ENCODE measurements around the gene ASPSCR1. TPM values are rescaled to one million over a fixed set of nuclear protein-coding genes. Genes with fewer than 3 reads are reported as not detected.

The ASPSCR1 gene
- total and polyA plus RNA-seq, 10 of the 15 experiments (the other 5 are each of a cell fraction or from before 2014, with no cell fraction given): 1.5 to 48.4 (median 25.4) TPM

DNA sequence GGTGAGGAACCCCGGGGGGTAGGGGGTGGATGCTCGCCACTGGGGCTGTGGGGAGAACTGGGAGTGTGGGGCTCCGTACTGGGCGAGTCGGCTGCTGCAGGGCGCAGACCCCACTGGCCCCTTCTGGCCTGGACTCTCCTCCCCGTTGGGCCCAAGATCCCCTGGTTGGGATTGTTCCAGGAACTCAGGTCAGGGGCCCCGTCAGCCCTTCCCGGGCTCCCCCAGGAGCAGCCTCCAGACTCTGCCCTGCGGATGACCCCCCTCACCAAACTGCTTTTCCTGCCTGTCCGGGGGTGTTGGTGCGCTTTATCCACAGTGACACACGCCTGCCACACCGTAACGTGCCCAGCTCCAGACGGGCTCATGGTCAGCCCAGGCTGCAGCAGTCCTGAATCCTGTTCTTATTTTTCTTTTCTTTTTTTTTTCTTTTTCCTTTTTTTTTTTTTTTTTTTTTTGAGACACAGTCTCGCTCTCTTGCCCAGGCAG, 24.2 kb downstream of the ASPSCR1 start:
- no TSS peak for BruUV-seq (replicated peaks)
- FAIRE-seq: no peak
- WGBS (ENCODE audit: insufficient coverage, insufficient replicate concordance, low lambda C conversion rate, missing lambda C conversion rate): 77% methylated on average over 17 of the region's 17 CpGs

More for the DNA sequence above, 24.2 kb downstream of the ASPSCR1 start:
- Histone ChIP-seq H3K9me3 (replicated peaks; ENCODE audit: control insufficient read depth, insufficient read depth, low read length) (no peaks in the 10 kb centered on the region), H2AFZ (ENCODE audit: control insufficient read depth, low read depth, low read length) (no peak overlapping the region), H3K4me3 (no peak overlapping the region), H3K4me1 (ENCODE audit: control insufficient read depth, insufficient read depth, low read length) (no peaks in the 10 kb centered on the region), H3K36me3 (ENCODE audit: control insufficient read depth in 2 of 2, insufficient read depth in 2 of 2, low read length in 1 of 2) (peaks cover 0 to 3% of the 10 kb centered on the region in 2 experiments; a peak in 2 of 4 replicates), H3K79me2 (ENCODE audit: control insufficient read depth, insufficient read depth, low read length) (no peaks in the 10 kb centered on the region), H4K20me1 (ENCODE audit: control insufficient read depth, insufficient read depth) (no peaks in the 10 kb centered on the region), H3K4me2 (ENCODE audit: control insufficient read depth, insufficient read depth) (no peak overlapping the region), H3K9ac (ENCODE audit: control insufficient read depth, insufficient read depth, low read length) (no peak overlapping the region), H3K27me3 (replicated peaks in 1 of 2; ENCODE audit: control insufficient read depth in 2 of 2, insufficient read depth in 2 of 2, low read length in 1 of 2) (no peaks in the 10 kb centered on the region), H3K27ac (ENCODE audit: control insufficient read depth, insufficient read depth) (no peak overlapping the region)
- ATAC-seq (no peak), DNase-seq (ENCODE audit: low read depth, low spot score) (no peak)
- ChIA-PET SMC1A (ENCODE audit: uncharacterized antibody, unreplicated experiment) (no interaction called here), CTCF (no interaction called here), POLR2A (no interaction called here), RAD21 (ENCODE audit: unreplicated experiment) (interaction anchor here (0.7 kb wide), 1 partner anchor 197 kb away, joined by 3 read pairs; no protein-coding TSS in a partner anchor)
- intact Hi-C loops (cut with micrococcal nuclease; ENCODE audit: unreplicated experiment): no loop called here
- no peak for TF ChIP-seq SP1 (IDR thresholded peaks at IDR 0.05; ENCODE audit: low read depth, low read length)
- no peak for TF ChIP-seq NR2C1 (IDR thresholded peaks at IDR 0.05)
- TF ChIP-seq, protein P1, sequence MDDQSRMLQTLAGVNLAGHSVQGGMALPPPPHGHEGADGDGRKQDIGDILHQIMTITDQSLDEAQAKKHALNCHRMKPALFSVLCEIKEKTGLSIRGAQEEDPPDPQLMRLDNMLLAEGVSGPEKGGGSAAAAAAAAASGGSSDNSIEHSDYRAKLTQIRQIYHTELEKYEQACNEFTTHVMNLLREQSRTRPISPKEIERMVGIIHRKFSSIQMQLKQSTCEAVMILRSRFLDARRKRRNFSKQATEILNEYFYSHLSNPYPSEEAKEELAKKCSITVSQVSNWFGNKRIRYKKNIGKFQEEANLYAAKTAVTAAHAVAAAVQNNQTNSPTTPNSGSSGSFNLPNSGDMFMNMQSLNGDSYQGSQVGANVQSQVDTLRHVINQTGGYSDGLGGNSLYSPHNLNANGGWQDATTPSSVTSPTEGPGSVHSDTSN (IDR thresholded peaks at IDR 0.05; ENCODE audit: insufficient replicate concordance, low read depth, low read length): no peak
- TF ChIP-seq ZZZ3 (IDR thresholded peaks at IDR 0.05; ENCODE audit: control insufficient read depth, insufficient read length, low read depth): no peak
- no peak for TF ChIP-seq POLR2AphosphoS5 (IDR thresholded peaks at IDR 0.05; ENCODE audit: low read length)
- TF ChIP-seq CEBPB (IDR thresholded peaks at IDR 0.05; ENCODE audit: borderline replicate concordance in 1 of 2, low read depth in 2 of 2, low read length in 2 of 2): no peak
- TF ChIP-seq RBBP5 (conservative IDR thresholded peaks at IDR 0.05): no peak
- no peak for TF ChIP-seq ZNF24 (IDR thresholded peaks at IDR 0.05)
- TF ChIP-seq BRCA1 (IDR thresholded peaks at IDR 0.05; ENCODE audit: low read depth, low read length): no peak
- TF ChIP-seq, protein P2, sequence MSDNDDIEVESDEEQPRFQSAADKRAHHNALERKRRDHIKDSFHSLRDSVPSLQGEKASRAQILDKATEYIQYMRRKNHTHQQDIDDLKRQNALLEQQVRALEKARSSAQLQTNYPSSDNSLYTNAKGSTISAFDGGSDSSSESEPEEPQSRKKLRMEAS (IDR thresholded peaks at IDR 0.05; ENCODE audit: low read depth, low read length): no peak
- no peak for TF ChIP-seq SUPT20H (IDR thresholded peaks at IDR 0.05; ENCODE audit: borderline replicate concordance, control insufficient read depth, low read depth, low read length)
- in situ Hi-C loops (cut with MboI): no loop called here
